HUES64 (cell line): ENCODE data around the gene CAMKK1.

ENCODE experiments used
- H3K27ac ChIP-seq: 2 replicates; pipeline ENCODE4 v1.7.0; 2013; ENCODE audit warnings: low read depth, low read length, inconsistent platforms
- H3K27me3 ChIP-seq: 2 replicates; pipeline ENCODE4 v1.6.1; 2013; ENCODE audit warnings: mild to moderate bottlenecking, low read length; ENCODE audit not compliant: insufficient read depth
- H3K36me3 ChIP-seq: 2 replicates; pipeline ENCODE4 v1.6.1; 2013; ENCODE audit warnings: mild to moderate bottlenecking, low read length; ENCODE audit not compliant: insufficient read depth
- H3K4me1 ChIP-seq: 2 replicates; pipeline ENCODE4 v1.6.1; 2013; ENCODE audit warnings: mild to moderate bottlenecking, low read length, moderate library complexity; ENCODE audit not compliant: insufficient read depth
- H3K4me3 ChIP-seq: 2 replicates; pipeline ENCODE4 v1.5.1; 2013; ENCODE audit warnings: mild to moderate bottlenecking, low read length, moderate library complexity
- H3K9ac ChIP-seq: 2 replicates; pipeline ENCODE4 v1.6.1; 2013; ENCODE audit warnings: mild to moderate bottlenecking, low read depth, low read length
- H3K9me3 ChIP-seq: 2 replicates; pipeline ENCODE4 v1.6.1; 2013; ENCODE audit warnings: low read depth, low read length; ENCODE audit not compliant: insufficient read depth
- WGBS: fragments of 150-250, 120-280 bp; methylation state at CpG from one replicate; pipeline ENCODE4 v1.1.7; 2013; ENCODE audit warnings: missing lambda C conversion rate; 5-methylcytosine and 5-hydroxymethylcytosine counted together

CAMKK1 gene

DNA sequence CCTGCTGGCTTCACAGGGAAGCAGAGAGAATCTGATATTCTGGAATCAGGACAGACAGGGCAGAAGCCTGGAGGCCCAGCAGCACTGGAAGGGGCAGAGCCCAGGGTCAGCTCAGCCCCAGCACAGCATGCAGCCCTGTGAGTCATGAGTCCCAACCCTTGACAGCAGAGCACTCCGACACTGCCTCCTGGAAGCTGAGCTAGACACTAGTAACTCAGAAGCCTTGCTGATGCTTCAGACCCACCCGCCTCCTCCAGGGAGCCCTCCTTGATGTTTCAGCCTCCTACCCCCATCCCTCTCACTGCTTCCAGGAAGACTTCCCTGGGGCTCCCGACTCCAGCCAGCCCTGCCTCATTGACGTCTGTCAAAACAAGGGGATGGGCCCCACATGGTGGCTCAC lies 6.9 kb downstream of the CAMKK1 start:
- 69% methylated on average over 4 of the region's 4 CpGs for WGBS
- no peak overlapping the region for H3K27ac ChIP-seq

DNA sequence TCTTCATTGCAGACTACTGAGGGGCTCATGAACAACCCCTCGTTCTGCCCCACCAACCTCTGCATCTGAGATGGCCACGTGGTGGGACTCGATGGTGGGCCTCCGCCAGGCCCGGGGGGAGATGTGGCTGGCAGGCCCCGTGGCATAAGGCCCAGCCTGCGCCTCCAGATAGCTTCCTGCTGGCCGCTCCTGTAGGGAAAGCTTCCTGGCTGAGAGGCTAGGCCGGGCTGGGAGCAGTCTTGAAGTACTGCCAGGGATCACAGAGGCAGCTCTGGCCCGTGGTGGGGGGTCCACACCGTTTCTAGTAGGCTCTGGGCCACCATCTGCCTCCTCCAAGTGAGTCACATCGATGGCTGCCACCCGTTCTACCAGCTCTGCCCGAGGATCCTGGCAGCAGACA lies 7.6 kb downstream of the CAMKK1 start:
- Histone ChIP-seq H3K9ac (no peak overlapping the region), H3K4me1 (peaks cover 14% of the 10 kb centered on the region; the same call in 1 of the 2 replicates), H3K36me3 (peaks cover 23% of the 10 kb centered on the region; the same call in 1 of the 2 replicates), H3K27me3 (no peaks in the 10 kb centered on the region), H3K27ac (no peak overlapping the region), H3K9me3 (no peaks in the 10 kb centered on the region), H3K4me3 (no peak overlapping the region)
- WGBS: 91% methylated on average over 14 of the region's 14 CpGs

More for the DNA sequence above, 6.9 kb downstream of the CAMKK1 start:
- H3K4me1 ChIP-seq: peaks cover 16% of the 10 kb centered on the region
- peaks cover 4% of the 10 kb centered on the region; the same call in 1 of the 2 replicates for H3K27me3 ChIP-seq
- H3K9me3 ChIP-seq: no peaks in the 10 kb centered on the region
- no peak overlapping the region for H3K4me3 ChIP-seq
- H3K9ac ChIP-seq: no peak overlapping the region
- H3K36me3 ChIP-seq: peaks cover 23% of the 10 kb centered on the region; the same call in 1 of the 2 replicates

DNA sequence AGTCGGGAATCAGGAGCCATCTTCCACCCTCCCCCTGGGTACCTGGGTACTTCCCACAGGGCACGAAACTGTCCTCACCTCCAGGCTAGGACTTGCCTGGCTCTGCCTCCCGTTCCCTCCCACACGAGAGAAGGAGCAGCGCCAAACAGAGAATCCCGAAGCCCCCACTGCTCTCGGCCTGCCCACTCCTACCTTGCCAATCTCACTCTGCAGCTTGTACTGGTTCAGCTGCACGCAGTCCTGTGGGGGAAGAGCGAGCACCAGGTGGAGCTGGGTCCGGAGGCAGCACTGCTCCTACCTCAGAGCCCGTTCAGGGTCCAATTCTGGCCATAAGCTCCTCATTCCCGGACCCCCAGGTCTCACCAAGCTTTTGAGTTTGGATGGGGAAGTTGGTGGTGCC lies 8.7 kb downstream of the CAMKK1 start:
- no peaks in the 10 kb centered on the region for H3K9me3 ChIP-seq
- H3K27ac ChIP-seq: no peak overlapping the region
- H3K36me3 ChIP-seq: peaks cover 23% of the 10 kb centered on the region; the same call in 1 of the 2 replicates
- 89% methylated on average over 12 of the region's 12 CpGs for WGBS
- H3K4me1 ChIP-seq: peaks cover 18% of the 10 kb centered on the region
- no peak overlapping the region for H3K4me3 ChIP-seq
- no peaks in the 10 kb centered on the region for H3K27me3 ChIP-seq
- H3K9ac ChIP-seq: no peak overlapping the region

DNA sequence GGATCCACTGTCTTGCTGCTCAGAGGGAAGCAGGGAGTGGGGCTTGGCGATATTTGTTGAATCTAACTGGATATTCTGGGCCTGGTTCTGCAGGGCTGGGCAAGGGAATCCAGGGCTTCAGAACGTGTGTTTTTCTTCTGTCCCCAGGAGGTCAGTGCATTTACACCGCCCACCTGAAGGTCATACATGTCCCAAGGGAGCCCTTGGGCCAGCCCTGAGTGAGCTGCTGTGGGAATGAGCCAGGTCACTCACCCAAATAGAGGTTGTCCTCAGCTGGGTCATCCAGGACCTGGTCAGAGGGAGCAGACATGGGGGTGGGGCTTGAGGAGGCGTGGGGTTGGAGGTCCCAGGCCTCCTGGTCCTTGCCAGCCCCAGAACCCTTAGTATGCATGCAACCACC lies 10.6 kb downstream of the CAMKK1 start:
- H3K9me3 ChIP-seq: no peaks in the 10 kb centered on the region
- H3K36me3 ChIP-seq: peaks cover 28% of the 10 kb centered on the region
- no peaks in the 10 kb centered on the region for H3K27me3 ChIP-seq
- H3K27ac ChIP-seq: no peak overlapping the region
- H3K4me3 ChIP-seq: no peak overlapping the region
- WGBS: 90% methylated on average over 4 of the region's 4 CpGs
- H3K4me1 ChIP-seq: peaks cover 5% of the 10 kb centered on the region; the same call in 1 of the 2 replicates
- H3K9ac ChIP-seq: no peak overlapping the region

DNA sequence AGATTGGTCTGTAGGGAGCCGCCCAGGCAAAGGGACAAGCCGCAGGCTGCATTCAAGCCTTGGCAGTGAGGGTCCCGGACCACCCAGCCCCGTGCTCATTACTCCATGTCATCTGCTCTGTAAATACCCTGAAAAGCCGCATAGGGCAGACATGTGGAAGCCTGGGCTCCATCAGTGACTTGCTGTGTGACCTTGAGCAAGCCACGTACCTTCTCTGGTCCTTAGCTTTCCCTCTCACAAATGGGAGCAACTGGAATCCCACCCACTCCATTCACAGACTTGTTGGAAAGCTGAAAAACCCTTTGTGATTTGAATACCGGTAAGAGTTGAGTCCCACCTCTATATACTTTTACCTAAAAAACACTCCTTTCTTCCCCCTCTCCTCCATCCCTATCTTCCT lies 11.9 kb downstream of the CAMKK1 start:
- H3K36me3 ChIP-seq: peaks cover 32% of the 10 kb centered on the region
- no peaks in the 10 kb centered on the region for H3K27me3 ChIP-seq
- no peak overlapping the region for H3K4me3 ChIP-seq
- peaks cover 5% of the 10 kb centered on the region; the same call in 1 of the 2 replicates for H3K4me1 ChIP-seq
- no peaks in the 10 kb centered on the region for H3K9me3 ChIP-seq
- H3K9ac ChIP-seq: no peak overlapping the region
- WGBS: 92% methylated on average over 7 of the region's 7 CpGs
- no peak overlapping the region for H3K27ac ChIP-seq

DNA sequence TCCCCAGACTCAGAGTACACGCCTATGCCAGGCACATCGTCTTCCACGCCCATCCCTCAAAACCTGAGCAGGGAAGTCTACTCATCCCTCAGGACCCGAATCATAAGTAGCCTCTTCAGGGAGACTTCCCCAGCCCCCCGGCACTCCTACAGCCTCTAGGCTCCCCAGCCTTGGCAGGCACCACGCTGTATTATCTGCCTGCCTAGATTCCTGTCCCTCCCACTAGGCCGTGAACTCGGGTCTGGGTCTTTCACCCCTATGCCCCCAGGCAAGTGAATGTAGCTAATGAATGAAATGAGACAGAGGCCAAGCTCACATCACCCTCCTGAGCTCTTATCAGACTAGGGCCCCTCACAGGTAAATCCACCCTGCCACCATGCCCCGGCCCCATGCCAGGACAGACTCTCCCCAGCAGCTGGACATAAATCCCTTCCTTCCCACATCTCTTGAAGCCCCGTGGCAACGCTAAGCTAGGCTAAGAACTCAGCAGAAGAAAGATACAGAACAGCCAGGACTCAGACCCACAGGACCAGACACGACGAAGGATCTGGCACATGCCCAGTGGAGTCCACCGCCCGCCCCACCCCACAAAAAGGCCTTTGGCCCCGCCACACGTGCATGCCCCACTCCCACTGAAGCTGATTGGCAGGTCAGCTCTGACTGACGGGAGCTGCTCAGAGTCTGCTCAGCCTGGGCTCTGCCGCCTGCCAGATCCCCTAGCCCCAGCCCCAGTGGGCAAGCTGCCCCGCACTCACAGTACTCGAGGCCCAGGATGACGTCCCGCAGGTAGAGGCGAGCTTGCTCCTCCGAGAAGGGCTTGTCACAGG lies 13.0 kb downstream of the CAMKK1 start:
- no peaks in the 10 kb centered on the region for H3K27me3 ChIP-seq
- no peak overlapping the region for H3K27ac ChIP-seq
- H3K4me1 ChIP-seq: peaks cover 5% of the 10 kb centered on the region; the same call in 1 of the 2 replicates
- peaks cover 37% of the 10 kb centered on the region for H3K36me3 ChIP-seq
- WGBS: 83% methylated on average over 24 of the region's 25 CpGs
- no peaks in the 10 kb centered on the region for H3K9me3 ChIP-seq
- no peak overlapping the region for H3K4me3 ChIP-seq
- no peak overlapping the region for H3K9ac ChIP-seq

DNA sequence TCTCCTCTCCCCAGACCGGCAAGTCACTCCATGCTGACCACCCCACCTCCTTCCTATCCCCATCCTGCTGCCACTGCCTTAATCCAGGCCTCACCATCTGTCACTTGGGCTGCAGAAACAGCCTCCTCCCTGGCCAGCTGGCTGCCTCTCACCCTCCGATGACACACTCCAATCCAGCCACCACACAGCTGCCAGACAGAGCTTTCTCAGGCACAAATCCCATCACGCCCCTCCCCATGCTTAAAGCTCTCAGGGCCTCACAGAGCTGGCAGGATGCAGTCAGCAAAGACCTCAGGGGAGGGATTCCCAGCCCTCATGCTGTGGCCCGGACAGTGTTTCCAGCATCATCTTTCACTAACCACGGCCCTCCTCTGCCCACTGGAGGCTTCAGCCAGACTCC lies 13.7 kb downstream of the CAMKK1 start:
- no peak overlapping the region for H3K4me3 ChIP-seq
- no peak overlapping the region for H3K9ac ChIP-seq
- H3K4me1 ChIP-seq: peaks cover 5% of the 10 kb centered on the region; the same call in 1 of the 2 replicates
- peaks cover 31% of the 10 kb centered on the region for H3K36me3 ChIP-seq
- H3K27me3 ChIP-seq: no peaks in the 10 kb centered on the region
- 73% methylated on average over 5 of the region's 5 CpGs for WGBS
- no peak overlapping the region for H3K27ac ChIP-seq
- H3K9me3 ChIP-seq: no peaks in the 10 kb centered on the region

DNA sequence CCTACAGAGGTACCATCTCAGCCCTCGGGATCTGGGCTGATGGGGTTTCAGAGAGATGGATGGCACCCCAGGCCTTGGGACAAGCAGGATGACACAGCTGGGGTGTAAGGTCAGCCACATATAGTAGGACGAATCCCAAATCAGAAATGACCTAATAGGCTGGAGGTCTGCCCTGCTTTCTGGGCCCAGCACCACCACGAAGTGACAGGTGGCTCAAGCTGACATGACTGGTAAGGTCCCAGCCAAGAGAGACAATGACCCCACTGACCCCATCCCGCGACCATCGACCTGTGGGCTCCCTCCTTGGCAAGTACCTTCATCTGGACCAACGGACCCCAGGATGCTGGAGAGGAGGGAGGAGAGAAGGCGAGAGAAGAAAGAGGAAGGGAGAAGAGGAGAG lies 15.6 kb downstream of the CAMKK1 start:
- Histone ChIP-seq H3K9ac (no peak overlapping the region), H3K9me3 (no peaks in the 10 kb centered on the region), H3K27me3 (no peaks in the 10 kb centered on the region), H3K27ac (no peak overlapping the region), H3K4me3 (no peak overlapping the region), H3K36me3 (peaks cover 41% of the 10 kb centered on the region), H3K4me1 (peaks cover 5% of the 10 kb centered on the region; the same call in 1 of the 2 replicates)
- 92% methylated on average over 7 of the region's 8 CpGs for WGBS

DNA sequence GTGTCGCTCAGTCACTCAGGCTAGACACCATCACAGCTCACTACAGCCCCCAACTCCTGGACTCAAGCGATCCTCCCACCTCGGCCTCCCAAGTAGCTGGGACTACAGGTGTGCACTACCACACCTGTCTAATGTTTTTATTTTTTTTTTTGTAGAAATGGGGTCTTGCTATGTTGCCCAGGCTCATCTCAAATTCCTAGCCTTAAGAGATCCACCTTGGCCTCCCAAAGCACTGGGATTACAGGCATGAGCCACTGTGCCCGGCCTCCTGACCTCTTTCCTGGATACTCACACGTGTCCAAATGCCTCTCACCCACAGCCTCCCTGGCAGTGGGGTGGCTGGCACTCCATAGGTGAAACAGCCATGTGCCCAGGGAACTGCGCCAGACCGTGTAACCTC lies 17.5 kb downstream of the CAMKK1 start:
- peaks cover 5% of the 10 kb centered on the region; the same call in 1 of the 2 replicates for H3K4me1 ChIP-seq
- no peaks in the 10 kb centered on the region for H3K27me3 ChIP-seq
- no peak overlapping the region for H3K4me3 ChIP-seq
- no peak overlapping the region for H3K9ac ChIP-seq
- 93% methylated on average over 7 of the region's 7 CpGs for WGBS
- H3K9me3 ChIP-seq: no peaks in the 10 kb centered on the region
- H3K27ac ChIP-seq: no peak overlapping the region
- peaks cover 39% of the 10 kb centered on the region for H3K36me3 ChIP-seq

DNA sequence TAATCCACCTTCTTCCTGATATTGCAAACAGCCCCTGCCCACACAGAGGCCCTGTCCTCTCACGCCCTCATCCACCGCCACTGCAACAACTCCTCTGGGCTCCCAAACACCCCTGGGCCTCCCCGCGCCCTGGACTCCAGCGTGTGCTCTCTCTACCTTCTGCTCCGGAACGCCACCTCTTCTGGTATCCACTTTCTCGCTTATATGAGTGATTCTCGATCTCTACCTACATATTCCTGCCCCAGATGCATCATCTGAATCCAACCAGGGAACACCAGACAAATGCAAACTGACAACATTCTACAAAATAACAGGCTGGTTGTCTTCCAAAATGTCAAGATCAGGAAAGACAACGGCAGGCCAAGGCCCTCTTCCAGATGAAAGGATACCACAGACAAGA lies 19.0 kb downstream of the CAMKK1 start:
- WGBS: 95% methylated on average over 10 of the region's 10 CpGs
- Histone ChIP-seq H3K4me1 (no peaks in the 10 kb centered on the region), H3K27me3 (no peaks in the 10 kb centered on the region), H3K4me3 (no peak overlapping the region), H3K9ac (no peak overlapping the region), H3K9me3 (no peaks in the 10 kb centered on the region), H3K36me3 (peaks cover 39% of the 10 kb centered on the region), H3K27ac (no peak overlapping the region)

DNA sequence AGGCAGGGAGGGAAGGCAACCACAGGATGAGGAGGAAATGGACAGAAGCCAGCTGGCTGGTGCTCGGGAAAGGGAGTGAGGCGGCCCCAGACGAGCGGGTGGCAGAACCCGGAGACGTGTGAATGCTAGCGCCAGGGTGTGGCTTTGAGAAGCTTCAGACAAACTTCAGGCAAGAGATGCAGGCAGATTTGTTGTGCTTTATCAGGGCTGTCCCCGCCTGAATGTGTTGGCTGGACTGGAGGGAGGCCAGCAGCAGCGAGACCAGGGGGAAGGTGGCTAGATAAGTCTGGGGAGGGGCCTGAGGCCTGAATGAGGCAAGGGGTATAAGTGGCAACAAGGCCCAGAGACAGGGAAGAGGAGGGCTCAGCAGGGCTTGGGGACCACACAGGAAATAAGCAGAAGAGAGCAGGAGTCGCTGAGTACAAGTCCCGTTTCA lies 22.0 kb downstream of the CAMKK1 start:
- Histone ChIP-seq H3K36me3 (peaks cover 28% of the 10 kb centered on the region), H3K4me1 (no peaks in the 10 kb centered on the region), H3K4me3 (no peak overlapping the region), H3K9ac (no peak overlapping the region), H3K9me3 (no peaks in the 10 kb centered on the region), H3K27ac (no peak overlapping the region), H3K27me3 (no peaks in the 10 kb centered on the region)
- WGBS: 89% methylated on average over 11 of the region's 11 CpGs
